Stimulated activated CD4-positive, alpha-beta T cell treated with anti-CD3 and anti-CD28 coated beads, Interleukin-4, amount 100 ng/mL, for 48 hours (primary cell): ENCODE results near the gene RNPEPL1.
"Not testable (repeated sequence)": the region's sequence is repeated elsewhere in the genome, so short reads cannot be mapped to it uniquely, and the experiment has no call there.

Experiments used
- DNase-seq, 2 donors: peaks; one replicate each; pipeline ENCODE4 v3.0.0-alpha.2; 2020; ENCODE audit warnings: low read depth in 2 of 2

The RNPEPL1 gene

GRCh38 chr2:240604939-240605716 is 36.8 kb downstream of the RNPEPL1 start:
- no peak for DNase-seq

GRCh38 chr2:240605867-240606743 is 37.8 kb downstream of the RNPEPL1 start:
- DNase-seq = no peak

DNA sequence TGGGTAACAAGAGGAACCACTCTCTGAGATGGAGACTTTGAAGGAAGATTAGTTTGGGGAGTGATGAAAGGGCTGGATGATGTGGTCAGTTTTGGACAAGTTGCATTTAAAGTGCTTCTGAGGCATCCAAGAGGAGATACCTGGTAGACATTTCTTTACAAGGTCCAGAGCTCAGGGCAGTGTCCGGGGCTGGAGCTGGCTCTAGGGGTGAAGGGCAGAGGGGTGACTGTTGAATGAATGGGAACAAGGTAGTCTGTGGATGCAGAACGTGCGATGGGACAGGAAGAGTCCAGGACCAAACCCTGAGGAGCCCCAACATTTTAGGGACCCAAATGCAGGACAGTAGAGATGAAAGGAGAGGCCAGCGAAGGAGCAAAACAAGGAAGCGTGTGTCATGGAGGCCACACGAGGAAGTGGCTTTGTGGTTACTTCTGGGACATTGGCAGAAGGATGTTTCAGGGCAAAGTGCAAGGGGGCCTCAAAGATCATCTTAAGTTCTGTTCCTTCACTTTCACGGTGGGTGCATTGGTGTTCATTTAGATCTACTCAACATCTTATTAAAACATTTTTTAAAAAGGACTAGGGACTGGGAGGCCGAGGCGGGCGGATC is 43.4 kb downstream of the RNPEPL1 start:
- DNase-seq = no peak

DNA sequence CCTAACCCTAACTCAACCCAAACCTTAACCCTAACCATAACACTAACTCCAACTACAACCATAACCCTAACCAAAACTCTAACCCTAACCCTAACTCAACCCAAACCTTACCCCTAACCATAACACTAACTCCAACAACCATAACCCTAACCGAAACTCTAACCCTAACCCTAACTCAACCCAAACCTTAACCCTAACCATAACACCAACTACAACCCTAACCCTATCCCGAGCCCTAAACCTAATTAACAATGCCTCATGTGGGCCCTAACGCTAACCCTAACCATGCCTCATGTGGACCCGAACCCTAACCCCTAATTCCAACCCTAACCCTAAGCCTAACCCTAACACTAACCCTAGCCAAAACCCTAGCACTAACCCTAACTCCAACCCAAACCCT is 45.5 kb downstream of the RNPEPL1 start:
- DNase-seq = no peak

DNA sequence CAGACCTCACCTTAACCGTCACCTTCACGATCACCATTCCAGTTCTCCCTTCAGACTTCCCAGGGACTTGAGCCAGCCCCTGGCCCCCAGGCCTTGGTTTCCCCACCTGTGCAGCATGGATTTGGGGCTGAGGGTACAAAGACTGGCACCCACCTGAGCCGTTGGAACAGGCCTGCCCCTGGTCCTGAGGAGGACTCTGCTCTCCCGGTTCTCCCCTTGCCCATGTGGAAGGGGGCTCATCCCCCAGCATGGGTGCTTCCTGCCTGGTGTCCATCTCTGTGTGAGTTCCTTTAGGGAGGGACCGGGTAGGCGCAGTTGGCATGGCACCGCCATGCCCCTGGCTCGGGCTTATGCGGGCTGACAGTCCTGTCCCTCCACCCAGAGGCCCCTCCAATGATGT is 46.1 kb downstream of the RNPEPL1 start:
- no peak for DNase-seq

DNA sequence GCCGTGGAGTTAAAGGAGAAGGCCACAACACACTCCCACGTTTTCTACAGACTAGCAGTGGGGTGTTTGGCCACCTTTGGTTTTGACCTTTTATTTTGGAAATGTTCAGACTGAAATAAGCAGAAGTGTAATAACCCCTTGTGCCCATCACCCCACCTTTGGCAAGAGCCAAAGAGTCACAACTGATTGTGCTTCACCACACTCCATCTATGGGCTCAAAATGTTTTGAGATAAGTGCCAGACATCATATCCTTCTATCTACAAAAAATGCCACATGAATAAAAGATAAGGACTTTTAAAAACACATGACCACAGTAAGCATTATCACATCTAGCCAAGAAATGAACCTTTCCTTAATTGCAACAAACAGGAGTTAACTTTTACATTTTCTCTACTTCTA is 47.1 kb downstream of the RNPEPL1 start:
- no peak for DNase-seq

DNA sequence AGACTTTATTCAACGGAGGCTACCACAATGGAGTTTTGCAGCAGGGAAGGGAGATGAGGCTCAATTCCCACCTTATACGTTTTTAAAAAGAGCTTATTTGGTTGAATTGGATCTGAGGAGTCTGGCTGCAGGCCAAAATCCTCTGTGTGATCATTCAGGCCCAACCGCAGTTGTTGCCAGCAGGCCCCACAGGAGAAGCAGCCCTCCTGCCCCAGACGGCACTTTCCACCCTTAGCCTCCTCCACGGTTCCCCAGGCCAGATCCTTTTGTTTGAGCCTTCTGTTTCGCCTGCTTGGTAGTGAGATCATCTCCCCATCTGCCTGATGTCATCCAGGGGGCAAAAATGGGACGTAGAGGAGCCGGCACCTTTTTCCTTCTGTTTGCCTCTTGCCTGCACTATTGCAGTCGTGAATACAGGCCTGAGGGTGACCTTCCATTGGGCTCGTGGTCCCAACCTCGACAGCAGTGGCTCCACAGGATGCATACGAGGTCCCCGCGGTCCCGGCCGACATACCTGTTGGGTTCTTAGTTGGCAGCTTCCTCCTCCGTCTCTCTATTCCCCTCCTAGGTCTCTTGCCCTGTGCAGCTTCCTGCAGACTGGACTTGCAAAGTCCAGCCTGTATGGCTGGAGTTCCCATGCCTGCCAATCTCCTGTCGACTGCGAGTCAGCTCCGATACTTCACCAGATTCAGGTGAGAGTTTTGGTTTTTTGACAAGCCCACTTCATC is 47.7 kb downstream of the RNPEPL1 start:
- DNase-seq = no peak

DNA sequence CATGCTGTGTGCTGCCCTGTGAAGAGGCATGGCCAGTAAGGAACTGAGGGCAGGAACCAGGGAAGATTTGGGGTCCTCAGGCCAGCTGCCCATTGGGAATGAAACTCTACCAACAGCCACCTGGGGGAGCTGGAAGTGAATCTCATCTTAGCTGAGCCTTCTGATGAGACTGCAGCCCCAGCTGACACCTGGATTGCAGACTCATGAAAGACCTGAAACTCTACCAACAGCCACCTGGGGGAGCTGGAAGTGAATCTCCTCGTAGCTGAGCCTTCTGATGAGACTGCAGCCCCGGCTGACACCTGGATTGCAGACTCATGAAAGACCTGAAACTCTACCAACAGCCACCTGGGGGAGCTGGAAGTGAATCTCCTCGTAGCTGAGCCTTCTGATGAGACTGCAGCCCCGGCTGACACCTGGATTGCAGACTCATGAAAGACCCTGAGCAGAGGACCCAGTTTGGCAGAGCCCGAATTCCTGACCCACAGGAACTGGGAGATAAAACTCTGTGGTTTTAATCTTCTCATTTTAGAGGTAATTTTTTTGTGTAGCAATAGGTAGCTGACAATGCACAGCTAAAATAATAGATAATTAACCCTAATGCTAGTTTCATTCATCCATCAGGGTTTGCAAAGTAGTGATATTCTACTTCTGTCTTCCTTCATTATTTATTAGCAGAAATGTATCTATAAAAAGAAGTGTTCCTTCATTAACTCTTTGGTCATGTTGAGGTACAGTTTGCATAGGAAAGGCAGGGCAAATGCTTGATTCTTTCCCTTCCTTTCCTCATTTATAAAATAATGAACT is 48.8 kb downstream of the RNPEPL1 start:
- DNase-seq = not testable (repeated sequence)

- no peak for DNase-seq
These were observed 50.5 kb downstream of the RNPEPL1 start for GRCh38 chr2:240618776-240619175.

GRCh38 chr2:240619506-240620148 is 51.3 kb downstream of the RNPEPL1 start:
- DNase-seq = no peak

- no peak for DNase-seq
These were observed 52.0 kb downstream of the RNPEPL1 start for GRCh38 chr2:240620149-240620731.

- DNase-seq = no peak
These were observed 52.6 kb downstream of the RNPEPL1 start for GRCh38 chr2:240620859-240621258.

- no peak for DNase-seq
These were observed 53.8 kb downstream of the RNPEPL1 start for GRCh38 chr2:240622060-240622411.

DNA sequence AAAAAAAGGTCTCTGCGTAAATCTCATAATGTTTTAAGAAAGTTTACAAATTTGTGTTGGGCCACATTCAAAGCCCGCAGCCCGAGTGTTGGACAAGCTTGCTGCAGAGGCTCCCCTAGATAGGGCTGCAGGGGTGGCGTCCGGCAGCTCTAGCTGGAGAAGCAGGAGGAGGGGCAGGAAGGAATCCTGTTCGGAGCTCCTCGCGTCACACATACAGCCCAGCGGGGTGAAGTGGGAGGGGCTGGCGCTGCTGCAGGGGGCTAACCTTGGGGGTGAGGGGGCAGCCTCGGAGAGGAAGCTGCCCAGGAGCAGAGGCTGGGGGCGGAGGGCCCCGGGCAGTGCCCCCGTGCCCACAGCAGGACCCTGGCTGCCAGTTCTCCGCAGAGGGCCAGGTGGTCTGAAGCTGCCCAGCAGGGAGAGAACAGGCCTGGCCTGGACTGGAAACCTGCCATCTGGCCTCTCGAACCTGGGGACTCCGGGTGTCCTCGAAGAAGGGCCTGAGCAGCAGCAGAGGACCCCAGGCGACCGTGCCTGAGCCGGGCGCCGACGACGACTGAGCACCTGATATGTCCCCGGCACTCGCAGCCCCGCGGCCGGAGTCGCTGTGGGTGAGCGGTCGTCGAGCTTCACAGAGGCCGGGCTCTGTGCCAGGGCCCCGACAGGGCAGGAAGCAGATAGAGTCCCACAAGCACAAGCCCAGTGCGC is 54.4 kb downstream of the RNPEPL1 start:
- no peak for DNase-seq

DNA sequence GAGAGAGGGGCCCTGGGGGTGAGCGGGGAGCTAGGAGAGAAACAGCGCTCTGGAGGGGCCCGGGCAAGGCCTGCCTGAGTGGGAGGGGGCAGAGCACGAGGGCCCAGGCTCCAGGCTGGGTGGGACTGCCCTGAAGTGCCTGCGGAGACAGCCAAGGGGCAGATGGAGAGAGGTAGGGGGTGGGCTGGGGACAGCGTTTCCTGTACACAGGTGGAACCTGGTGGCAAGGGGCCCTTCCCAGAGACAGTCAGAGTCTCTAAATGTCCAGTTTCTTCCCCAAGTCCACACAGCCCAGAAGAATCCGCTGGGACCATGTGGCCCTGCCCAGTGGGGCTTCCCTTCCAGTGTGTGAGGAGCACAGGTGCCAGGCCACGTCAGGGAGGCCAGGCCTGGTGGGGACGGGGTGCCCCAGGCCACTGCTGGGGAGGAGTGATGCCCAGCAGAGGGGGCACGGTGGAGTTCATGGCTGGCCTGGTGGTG is 55.3 kb downstream of the RNPEPL1 start:
- no peak for DNase-seq

DNA sequence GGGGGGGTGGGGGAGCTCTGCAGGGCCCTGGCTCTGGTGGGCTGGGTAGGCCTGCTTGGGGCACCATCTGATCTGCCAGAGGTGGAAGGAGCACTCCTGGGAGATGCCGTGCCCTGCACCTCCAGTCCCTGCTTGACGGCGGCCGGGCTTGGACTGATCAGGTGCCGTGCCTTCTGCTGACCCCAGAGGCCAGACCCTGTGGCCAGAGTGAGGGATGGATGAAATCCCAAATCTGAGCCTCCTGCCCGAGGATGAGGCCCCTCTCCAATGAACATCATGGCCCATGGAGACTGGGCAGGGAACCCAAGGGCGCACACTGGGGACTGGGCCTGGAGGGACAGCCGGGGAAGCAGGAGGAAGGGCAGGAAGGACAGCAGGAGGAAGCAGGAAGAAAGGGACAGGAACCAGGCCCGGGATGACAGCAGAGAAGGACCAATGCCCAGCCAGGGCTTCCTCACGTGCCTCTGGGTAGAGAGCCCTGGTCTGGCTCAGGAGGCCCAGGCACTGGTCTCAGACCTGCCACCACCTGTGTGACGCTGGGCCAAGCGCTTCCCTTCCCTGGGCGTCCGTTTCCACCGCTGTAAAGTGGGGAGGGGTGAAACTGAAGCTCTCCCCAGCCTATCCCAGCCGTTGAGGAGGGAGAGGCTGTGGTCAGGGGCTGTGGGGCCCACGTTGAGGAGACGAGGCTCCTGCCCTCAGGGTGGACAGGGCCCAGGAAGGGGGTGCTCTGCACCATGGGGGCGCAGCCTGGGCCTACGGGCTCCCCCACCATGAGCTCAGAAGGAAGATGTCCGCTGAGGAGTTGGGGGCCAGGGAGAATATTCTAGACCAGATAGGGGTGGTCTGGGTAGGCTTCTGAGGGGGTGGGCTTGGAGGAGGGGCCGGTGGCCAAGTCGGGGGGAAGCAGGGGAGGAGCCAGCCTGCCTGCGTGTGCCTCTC is 56.0 kb downstream of the RNPEPL1 start:
- no peak for DNase-seq

- DNase-seq = peak; percentile 70 to 79
These were observed 56.8 kb downstream of the RNPEPL1 start, which contains the start of gene GPR35 for GRCh38 chr2:240624950-240625621. Gene GPR35, plus strand, starts transcription at chr2:240625480. Its CDS starts 4,473 bp downstream, at chr2:240629953.
